ENCODE results near the gene SH3PXD2A. TPM values are rescaled to one million over a fixed set of nuclear protein-coding genes. Genes with fewer than 3 reads are reported as not detected.
A peak's percentile ranks its signal among the peaks of the same experiment; 100 is the strongest.

SH3PXD2A gene
- total RNA-seq, 1 donor from 2014 or later, result 17.3 TPM

DNA sequence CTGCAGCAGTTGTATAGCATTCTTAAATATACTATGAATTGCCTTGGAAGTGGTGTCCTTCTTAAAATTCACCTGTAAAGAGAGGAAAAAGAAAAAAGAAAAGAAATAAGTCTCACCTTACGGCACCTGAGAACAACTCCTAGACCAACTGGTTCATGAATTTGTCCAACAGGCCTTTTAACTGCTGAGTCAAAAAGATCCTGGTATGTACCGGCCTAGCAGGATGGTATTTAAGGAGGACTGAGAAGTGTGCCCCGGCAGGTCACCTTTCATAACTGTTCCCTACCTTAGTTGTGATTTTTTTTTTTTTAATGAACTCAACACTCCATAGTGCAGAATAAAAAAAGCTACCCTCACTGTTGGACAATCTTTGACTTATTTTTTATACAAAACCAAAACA lies 36.8 kb upstream of the SH3PXD2A start:
- no peak overlapping the region for H3K4me3 ChIP-seq (ENCODE audit: insufficient read depth, low read depth, low read length)
- Mint-ChIP-seq H3K27ac (ENCODE audit: unreplicated experiment) (no peak overlapping the region), H3K36me3 (ENCODE audit: low read depth, unreplicated experiment) (peaks cover 7% of the 10 kb centered on the region), H3K4me1 (ENCODE audit: low read depth, unreplicated experiment) (peaks cover 33% of the 10 kb centered on the region), H3K9me3 (ENCODE audit: unreplicated experiment) (no peaks in the 10 kb centered on the region), H3K4me3 (ENCODE audit: unreplicated experiment) (no peak overlapping the region), H3K27me3 (ENCODE audit: low read depth, unreplicated experiment) (no peaks in the 10 kb centered on the region)
- no peak overlapping the region for H3K4me2 ChIP-seq (ENCODE audit: low read length)
- H3K9me3 ChIP-seq (ENCODE audit: insufficient read depth, low read depth, low read length), result no peaks in the 10 kb centered on the region
- peaks cover 36% of the 10 kb centered on the region for H3K4me1 ChIP-seq (ENCODE audit: insufficient read depth, low read length)
- no peak for TF ChIP-seq CTCF (IDR thresholded peaks at IDR 0.05; ENCODE audit: insufficient read depth, low read depth, low read length)
- TF ChIP-seq EZH2 (IDR thresholded peaks at IDR 0.05; ENCODE audit: insufficient read depth, low read length), result no peak
- FAIRE-seq (no peak), DNase-seq (ENCODE audit: low read depth) (no peak)
- no peaks in the 10 kb centered on the region for H4K20me1 ChIP-seq (ENCODE audit: insufficient read depth, low read length)
- H2AFZ ChIP-seq (ENCODE audit: low read depth, low read length), result no peak overlapping the region
- no peaks in the 10 kb centered on the region for H3K79me2 ChIP-seq (ENCODE audit: insufficient read depth, low read length)
- H3K9ac ChIP-seq (ENCODE audit: low read length), result no peak overlapping the region
- no peak overlapping the region for H3K27ac ChIP-seq (ENCODE audit: low read depth, low read length)
- peaks cover 10% of the 10 kb centered on the region for H3K36me3 ChIP-seq (ENCODE audit: insufficient read depth, low read length)
- H3K27me3 ChIP-seq (ENCODE audit: insufficient read depth, low read length), result no peaks in the 10 kb centered on the region

GRCh38 chr10:103890688-103891087 lies 35.3 kb upstream of the SH3PXD2A start:
- DNase-seq (ENCODE audit: low read depth) (no peak), FAIRE-seq (no peak)
- Mint-ChIP-seq H3K27me3 (ENCODE audit: low read depth, unreplicated experiment) (no peaks in the 10 kb centered on the region), H3K4me1 (ENCODE audit: low read depth, unreplicated experiment) (peaks cover 31% of the 10 kb centered on the region), H3K4me3 (ENCODE audit: unreplicated experiment) (no peak overlapping the region), H3K36me3 (ENCODE audit: low read depth, unreplicated experiment) (peaks cover 7% of the 10 kb centered on the region), H3K9me3 (ENCODE audit: unreplicated experiment) (no peaks in the 10 kb centered on the region), H3K27ac (ENCODE audit: unreplicated experiment) (no peak overlapping the region)
- Histone ChIP-seq H3K9ac (ENCODE audit: low read length) (no peak overlapping the region), H3K4me1 (ENCODE audit: insufficient read depth, low read length) (peaks cover 29% of the 10 kb centered on the region), H3K9me3 (ENCODE audit: insufficient read depth, low read depth, low read length) (no peaks in the 10 kb centered on the region), H4K20me1 (ENCODE audit: insufficient read depth, low read length) (no peaks in the 10 kb centered on the region), H3K4me3 (ENCODE audit: insufficient read depth, low read depth, low read length) (no peak overlapping the region), H2AFZ (ENCODE audit: low read depth, low read length) (no peak overlapping the region), H3K27ac (ENCODE audit: low read depth, low read length) (no peak overlapping the region), H3K36me3 (ENCODE audit: insufficient read depth, low read length) (peaks cover 10% of the 10 kb centered on the region), H3K4me2 (ENCODE audit: low read length) (no peak overlapping the region), H3K27me3 (ENCODE audit: insufficient read depth, low read length) (no peaks in the 10 kb centered on the region), H3K79me2 (ENCODE audit: insufficient read depth, low read length) (no peaks in the 10 kb centered on the region)
- TF ChIP-seq CTCF (IDR thresholded peaks at IDR 0.05; ENCODE audit: insufficient read depth, low read depth, low read length) (no peak), EZH2 (IDR thresholded peaks at IDR 0.05; ENCODE audit: insufficient read depth, low read length) (no peak)

DNA sequence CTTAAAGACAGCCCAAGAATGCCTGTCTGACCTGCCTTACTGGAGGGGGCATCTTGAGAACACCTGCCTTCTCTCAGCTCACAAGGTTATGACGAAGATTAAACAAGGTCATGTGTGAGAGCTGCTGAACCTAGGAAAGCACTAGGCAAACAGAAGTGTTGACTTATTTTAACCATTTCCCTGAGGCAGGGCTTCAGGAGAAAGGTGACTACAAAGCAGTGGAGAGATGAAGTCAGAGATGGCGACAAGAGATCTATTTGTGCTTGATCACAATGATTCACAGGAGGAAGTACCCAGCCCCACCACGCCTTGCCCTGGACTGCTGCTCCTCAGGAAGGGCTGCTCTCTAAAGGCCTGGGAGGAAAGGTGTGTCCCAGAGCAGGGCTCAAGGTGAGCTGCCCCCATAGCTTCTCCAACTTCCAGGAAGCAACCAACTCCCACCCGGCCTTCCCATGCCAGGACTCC lies 34.9 kb upstream of the SH3PXD2A start:
- no peaks in the 10 kb centered on the region for H3K79me2 ChIP-seq (ENCODE audit: insufficient read depth, low read length)
- DNase-seq (ENCODE audit: low read depth), result no peak
- no peaks in the 10 kb centered on the region for H3K9me3 ChIP-seq (ENCODE audit: insufficient read depth, low read depth, low read length)
- Mint-ChIP-seq H3K27me3 (ENCODE audit: low read depth, unreplicated experiment) (no peaks in the 10 kb centered on the region), H3K9me3 (ENCODE audit: unreplicated experiment) (no peaks in the 10 kb centered on the region), H3K36me3 (ENCODE audit: low read depth, unreplicated experiment) (peaks cover 7% of the 10 kb centered on the region), H3K4me1 (ENCODE audit: low read depth, unreplicated experiment) (peaks cover 27% of the 10 kb centered on the region), H3K4me3 (ENCODE audit: unreplicated experiment) (no peak overlapping the region), H3K27ac (ENCODE audit: unreplicated experiment) (peak overlapping the region; percentile 66)
- no peak overlapping the region for H2AFZ ChIP-seq (ENCODE audit: low read depth, low read length)
- no peak for TF ChIP-seq CTCF (IDR thresholded peaks at IDR 0.05; ENCODE audit: insufficient read depth, low read depth, low read length)
- no peak for TF ChIP-seq EZH2 (IDR thresholded peaks at IDR 0.05; ENCODE audit: insufficient read depth, low read length)
- no peaks in the 10 kb centered on the region for H3K27me3 ChIP-seq (ENCODE audit: insufficient read depth, low read length)
- H3K4me2 ChIP-seq (ENCODE audit: low read length), result no peak overlapping the region
- H3K9ac ChIP-seq (ENCODE audit: low read length), result no peak overlapping the region
- no peak overlapping the region for H3K4me3 ChIP-seq (ENCODE audit: insufficient read depth, low read depth, low read length)
- H3K36me3 ChIP-seq (ENCODE audit: insufficient read depth, low read length), result peaks cover 10% of the 10 kb centered on the region
- no peak overlapping the region for H3K27ac ChIP-seq (ENCODE audit: low read depth, low read length)
- FAIRE-seq, result no peak
- no peaks in the 10 kb centered on the region for H4K20me1 ChIP-seq (ENCODE audit: insufficient read depth, low read length)
- peaks cover 27% of the 10 kb centered on the region for H3K4me1 ChIP-seq (ENCODE audit: insufficient read depth, low read length)
